ENCODE data around the gene ISCA2.

Gene ISCA2

DNA sequence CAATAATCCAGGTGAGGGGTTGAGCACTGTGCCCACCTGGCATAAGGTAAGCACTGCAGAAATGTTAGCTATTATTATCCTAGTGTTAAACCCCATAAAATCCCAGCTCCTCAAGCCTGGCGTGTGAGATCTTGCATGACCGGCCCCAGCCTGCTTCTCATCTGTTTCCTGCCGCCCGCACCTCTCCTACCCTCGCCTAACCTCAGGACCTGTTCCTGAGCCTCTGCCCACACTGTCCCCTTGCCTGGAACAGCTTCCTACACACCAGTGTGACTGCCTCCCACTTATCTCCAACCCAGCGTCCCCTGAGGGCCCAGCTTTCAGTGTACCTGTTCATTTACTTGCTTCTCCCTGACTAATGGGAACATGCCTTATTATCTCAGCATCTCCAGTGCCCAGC, 24.7 kb downstream of the ISCA2 start:
- H3K4me3 ChIP-seq (ENCODE audit: low read length): no peak overlapping the region
- peak; percentile 55 for DNase-seq (ENCODE audit: low read depth)
- TF ChIP-seq, protein P1, sequence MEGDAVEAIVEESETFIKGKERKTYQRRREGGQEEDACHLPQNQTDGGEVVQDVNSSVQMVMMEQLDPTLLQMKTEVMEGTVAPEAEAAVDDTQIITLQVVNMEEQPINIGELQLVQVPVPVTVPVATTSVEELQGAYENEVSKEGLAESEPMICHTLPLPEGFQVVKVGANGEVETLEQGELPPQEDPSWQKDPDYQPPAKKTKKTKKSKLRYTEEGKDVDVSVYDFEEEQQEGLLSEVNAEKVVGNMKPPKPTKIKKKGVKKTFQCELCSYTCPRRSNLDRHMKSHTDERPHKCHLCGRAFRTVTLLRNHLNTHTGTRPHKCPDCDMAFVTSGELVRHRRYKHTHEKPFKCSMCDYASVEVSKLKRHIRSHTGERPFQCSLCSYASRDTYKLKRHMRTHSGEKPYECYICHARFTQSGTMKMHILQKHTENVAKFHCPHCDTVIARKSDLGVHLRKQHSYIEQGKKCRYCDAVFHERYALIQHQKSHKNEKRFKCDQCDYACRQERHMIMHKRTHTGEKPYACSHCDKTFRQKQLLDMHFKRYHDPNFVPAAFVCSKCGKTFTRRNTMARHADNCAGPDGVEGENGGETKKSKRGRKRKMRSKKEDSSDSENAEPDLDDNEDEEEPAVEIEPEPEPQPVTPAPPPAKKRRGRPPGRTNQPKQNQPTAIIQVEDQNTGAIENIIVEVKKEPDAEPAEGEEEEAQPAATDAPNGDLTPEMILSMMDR (IDR thresholded peaks at IDR 0.05; ENCODE audit: insufficient read depth, low read depth, low read length, missing control alignments): no peak

DNA sequence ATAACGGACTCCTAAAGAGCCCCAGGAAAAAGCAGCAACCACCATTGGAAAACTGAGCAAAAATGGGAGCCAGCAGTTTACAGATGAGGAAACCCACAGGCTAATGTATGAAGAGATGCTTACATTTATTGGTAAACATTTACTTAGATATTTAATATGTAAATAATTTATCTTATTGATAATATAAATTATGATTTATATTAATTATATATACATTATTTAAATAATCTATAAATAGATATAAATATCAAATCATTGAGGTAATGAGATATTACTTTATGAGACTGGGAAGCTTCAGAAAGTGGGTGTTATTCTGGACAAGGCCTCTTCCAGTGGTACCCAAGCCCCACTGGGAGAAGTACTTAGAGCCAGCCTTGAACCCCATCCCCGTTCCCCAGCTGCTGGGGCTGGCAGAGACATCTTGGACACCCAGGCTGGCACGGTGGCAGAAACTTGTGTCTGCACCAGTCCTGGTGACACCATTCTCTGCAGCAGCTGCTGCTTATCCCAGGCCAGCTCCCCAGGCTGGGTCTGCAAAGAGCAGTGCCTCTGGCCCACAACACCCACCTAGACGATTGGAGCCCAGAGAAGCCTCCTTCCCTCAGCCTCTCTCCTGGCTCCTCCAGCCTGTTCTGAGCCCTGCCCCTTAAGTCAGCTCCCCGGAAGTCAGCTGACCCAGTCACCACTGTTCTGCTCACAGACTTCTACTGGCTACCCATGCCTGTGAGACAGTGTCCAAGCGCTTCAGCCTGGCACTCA, 25.9 kb downstream of the ISCA2 start:
- H3K4me3 ChIP-seq (ENCODE audit: low read length): no peak overlapping the region
- TF ChIP-seq, protein P1 (IDR thresholded peaks at IDR 0.05; ENCODE audit: insufficient read depth, low read depth, low read length, missing control alignments): no peak
- no peak for DNase-seq (ENCODE audit: low read depth)

DNA sequence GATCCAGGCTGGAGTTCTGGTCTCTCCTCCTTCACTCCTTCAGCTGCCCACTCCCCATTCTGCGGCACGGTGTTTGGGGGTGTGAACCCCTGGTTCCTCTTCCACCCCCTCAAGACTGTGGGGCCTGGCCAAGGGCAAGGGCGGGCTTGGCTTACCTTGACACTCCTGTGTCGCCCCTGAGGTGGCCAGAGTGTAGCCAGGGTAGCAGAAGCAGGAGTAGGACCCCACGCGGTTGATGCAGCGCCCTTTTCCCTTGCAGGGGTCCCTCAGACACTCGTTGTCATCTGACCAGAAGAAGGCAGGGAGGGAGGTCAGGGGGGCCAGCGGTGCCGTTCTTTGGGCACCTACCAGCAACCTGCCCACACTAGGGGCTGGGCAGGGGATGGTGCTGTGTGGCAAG, 28.2 kb downstream of the ISCA2 start:
- no peak for DNase-seq (ENCODE audit: low read depth)
- no peak overlapping the region for H3K4me3 ChIP-seq (ENCODE audit: low read length)
- TF ChIP-seq, protein P1 (IDR thresholded peaks at IDR 0.05; ENCODE audit: insufficient read depth, low read depth, low read length, missing control alignments): no peak

DNA sequence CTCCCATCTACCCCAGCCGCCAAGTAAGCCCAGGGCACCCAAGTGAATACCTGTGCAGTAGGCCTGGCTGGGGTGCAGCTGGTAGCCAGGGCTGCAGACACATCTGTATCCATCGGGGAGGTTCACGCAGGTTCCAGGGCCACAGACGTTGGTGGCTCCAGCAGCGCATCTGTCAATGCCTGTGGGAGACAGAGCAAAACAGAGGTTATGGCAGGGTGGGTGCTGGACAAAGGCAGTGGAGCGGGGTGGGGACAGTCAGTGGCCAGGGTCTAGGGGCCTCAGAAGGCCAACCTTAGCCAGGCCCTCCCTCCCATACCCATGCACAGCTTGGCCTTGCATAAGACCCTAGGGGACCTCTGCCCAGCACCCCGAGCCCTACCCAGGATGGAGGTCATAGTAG, 29.2 kb downstream of the ISCA2 start:
- no peak overlapping the region for H3K4me3 ChIP-seq (ENCODE audit: low read length)
- DNase-seq (ENCODE audit: low read depth): no peak
- TF ChIP-seq, protein P1 (IDR thresholded peaks at IDR 0.05; ENCODE audit: insufficient read depth, low read depth, low read length, missing control alignments): no peak

DNA sequence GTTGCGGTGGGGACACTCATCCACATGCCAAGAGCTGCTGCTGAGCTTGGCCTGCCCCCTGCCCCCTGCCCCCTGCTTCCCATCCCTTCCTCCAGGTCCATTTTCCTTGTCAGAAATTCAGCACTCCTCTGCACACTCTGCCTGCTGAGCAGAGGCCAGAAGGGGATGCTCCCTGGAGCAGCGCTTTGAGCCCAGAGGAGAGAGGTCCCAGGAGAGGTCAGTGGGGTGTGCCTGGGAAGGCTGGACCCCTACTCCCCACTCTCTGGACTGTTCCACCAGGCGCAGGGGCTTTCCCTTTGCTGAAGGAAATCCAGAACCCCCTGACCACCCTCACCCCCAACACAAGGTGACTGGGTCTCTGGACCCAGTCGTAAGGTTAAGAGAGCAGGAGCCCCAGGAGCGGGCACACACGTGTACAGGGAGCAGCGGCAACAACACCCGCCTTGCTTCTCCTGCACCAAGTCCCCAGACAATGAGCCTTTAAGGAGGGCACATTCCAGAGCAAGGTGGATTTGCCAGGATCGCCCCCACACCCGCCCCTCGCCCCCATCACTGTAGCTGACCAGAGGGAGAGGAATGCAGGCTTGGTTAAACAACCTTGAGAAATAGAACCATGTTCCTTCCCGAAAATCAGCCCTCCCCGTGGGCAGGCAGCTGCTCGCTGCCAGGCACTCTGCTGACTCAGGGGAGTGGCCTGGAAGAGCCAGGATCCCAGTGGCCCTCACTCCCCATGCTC, 30.7 kb downstream of the ISCA2 start:
- no peak for DNase-seq (ENCODE audit: low read depth)
- TF ChIP-seq, protein P1 (IDR thresholded peaks at IDR 0.05; ENCODE audit: insufficient read depth, low read depth, low read length, missing control alignments): no peak
- H3K4me3 ChIP-seq (ENCODE audit: low read length): no peak overlapping the region

DNA sequence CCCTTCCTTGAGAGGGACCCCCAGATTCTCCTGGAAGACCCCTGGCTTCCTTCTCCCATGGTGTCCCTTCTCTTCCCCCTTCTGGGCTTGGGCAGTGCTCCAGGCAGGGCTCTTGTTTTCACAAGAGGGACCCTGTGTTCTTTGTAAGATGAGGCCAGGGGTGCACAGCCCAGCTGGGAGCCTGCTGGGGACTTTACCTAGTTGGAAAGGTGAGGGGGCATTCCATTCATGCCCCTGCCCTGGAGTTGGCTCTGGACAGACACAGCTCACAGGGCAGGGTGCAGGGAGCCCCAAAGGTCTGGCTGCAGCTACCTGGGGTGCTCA, 31.2 kb downstream of the ISCA2 start:
- no peak overlapping the region for H3K4me3 ChIP-seq (ENCODE audit: low read length)
- DNase-seq (ENCODE audit: low read depth): no peak
- TF ChIP-seq, protein P1 (IDR thresholded peaks at IDR 0.05; ENCODE audit: insufficient read depth, low read depth, low read length, missing control alignments): no peak

All from epithelial cell of esophagus (primary cell).